Neural cell (in vitro differentiated cells): ENCODE results near the gene GALNT1.

ENCODE experiments used
- EP300 ChIP-seq: fragments of 450-650 bp; conservative IDR thresholded peaks from 2 replicates; pipeline ENCODE4 v1.6.1; 2014; ENCODE audit warnings: antibody characterized with exemption, mild to moderate bottlenecking, moderate library complexity; ENCODE audit not compliant: poor library complexity, severe bottlenecking
- EZH2 ChIP-seq: fragments of 200-600, 300-800 bp; shearing (Covaris generic), sonication (generic); IDR thresholded peaks from 2 replicates; pipeline ENCODE4 v1.6.1; 2014; ENCODE audit warnings: antibody characterized with exemption, low read length, borderline replicate concordance, mild to moderate bottlenecking; ENCODE audit not compliant: insufficient read depth, poor library complexity, severe bottlenecking
- POLR2AphosphoS5 ChIP-seq: IDR thresholded peaks from 2 replicates; pipeline ENCODE4 v1.6.1; 2012
- SMC3 ChIP-seq: fragments of 450-650 bp; conservative IDR thresholded peaks from 2 replicates; pipeline ENCODE4 v1.6.1; 2014; ENCODE audit warnings: antibody characterized with exemption, mild to moderate bottlenecking, moderate library complexity; ENCODE audit not compliant: poor library complexity
- TF ChIP-seq, protein P1 (sequence below): fragments of 450-650 bp; IDR thresholded peaks from 2 replicates; pipeline ENCODE4 v1.5.1; 2014; ENCODE audit warnings: antibody characterized with exemption, mild to moderate bottlenecking, moderate library complexity; ENCODE audit not compliant: poor library complexity, severe bottlenecking
- TF ChIP-seq, protein P2 (sequence below): IDR thresholded peaks from 2 replicates; pipeline ENCODE4 v1.6.1; 2012; ENCODE audit warnings: borderline replicate concordance

DNA sequence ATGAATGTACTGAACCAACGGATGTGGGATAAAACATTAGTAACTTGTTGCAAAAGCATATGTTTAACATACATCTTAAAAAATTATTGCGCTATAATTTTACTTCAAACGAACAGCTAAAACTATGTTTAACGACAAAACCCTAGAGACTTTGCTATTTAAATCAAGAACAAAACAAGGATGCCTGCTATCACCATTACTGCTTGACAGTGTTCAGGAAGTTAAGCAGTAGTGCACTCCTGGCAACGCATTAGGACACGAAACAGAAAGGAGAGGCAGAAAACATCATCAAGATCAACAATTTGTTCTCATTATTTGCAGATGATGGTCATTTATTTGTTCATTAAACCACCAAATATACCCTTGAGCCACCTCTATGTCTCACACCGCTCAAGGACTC is 151.9 kb downstream of the GALNT1 start:
- TF ChIP-seq, protein P1, sequence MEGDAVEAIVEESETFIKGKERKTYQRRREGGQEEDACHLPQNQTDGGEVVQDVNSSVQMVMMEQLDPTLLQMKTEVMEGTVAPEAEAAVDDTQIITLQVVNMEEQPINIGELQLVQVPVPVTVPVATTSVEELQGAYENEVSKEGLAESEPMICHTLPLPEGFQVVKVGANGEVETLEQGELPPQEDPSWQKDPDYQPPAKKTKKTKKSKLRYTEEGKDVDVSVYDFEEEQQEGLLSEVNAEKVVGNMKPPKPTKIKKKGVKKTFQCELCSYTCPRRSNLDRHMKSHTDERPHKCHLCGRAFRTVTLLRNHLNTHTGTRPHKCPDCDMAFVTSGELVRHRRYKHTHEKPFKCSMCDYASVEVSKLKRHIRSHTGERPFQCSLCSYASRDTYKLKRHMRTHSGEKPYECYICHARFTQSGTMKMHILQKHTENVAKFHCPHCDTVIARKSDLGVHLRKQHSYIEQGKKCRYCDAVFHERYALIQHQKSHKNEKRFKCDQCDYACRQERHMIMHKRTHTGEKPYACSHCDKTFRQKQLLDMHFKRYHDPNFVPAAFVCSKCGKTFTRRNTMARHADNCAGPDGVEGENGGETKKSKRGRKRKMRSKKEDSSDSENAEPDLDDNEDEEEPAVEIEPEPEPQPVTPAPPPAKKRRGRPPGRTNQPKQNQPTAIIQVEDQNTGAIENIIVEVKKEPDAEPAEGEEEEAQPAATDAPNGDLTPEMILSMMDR, result no peak
- TF ChIP-seq EZH2, result no peak
- TF ChIP-seq SMC3, result no peak
- TF ChIP-seq, protein P2, sequence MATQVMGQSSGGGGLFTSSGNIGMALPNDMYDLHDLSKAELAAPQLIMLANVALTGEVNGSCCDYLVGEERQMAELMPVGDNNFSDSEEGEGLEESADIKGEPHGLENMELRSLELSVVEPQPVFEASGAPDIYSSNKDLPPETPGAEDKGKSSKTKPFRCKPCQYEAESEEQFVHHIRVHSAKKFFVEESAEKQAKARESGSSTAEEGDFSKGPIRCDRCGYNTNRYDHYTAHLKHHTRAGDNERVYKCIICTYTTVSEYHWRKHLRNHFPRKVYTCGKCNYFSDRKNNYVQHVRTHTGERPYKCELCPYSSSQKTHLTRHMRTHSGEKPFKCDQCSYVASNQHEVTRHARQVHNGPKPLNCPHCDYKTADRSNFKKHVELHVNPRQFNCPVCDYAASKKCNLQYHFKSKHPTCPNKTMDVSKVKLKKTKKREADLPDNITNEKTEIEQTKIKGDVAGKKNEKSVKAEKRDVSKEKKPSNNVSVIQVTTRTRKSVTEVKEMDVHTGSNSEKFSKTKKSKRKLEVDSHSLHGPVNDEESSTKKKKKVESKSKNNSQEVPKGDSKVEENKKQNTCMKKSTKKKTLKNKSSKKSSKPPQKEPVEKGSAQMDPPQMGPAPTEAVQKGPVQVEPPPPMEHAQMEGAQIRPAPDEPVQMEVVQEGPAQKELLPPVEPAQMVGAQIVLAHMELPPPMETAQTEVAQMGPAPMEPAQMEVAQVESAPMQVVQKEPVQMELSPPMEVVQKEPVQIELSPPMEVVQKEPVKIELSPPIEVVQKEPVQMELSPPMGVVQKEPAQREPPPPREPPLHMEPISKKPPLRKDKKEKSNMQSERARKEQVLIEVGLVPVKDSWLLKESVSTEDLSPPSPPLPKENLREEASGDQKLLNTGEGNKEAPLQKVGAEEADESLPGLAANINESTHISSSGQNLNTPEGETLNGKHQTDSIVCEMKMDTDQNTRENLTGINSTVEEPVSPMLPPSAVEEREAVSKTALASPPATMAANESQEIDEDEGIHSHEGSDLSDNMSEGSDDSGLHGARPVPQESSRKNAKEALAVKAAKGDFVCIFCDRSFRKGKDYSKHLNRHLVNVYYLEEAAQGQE, result no peak
- TF ChIP-seq POLR2AphosphoS5, result no peak
- no peak for TF ChIP-seq EP300
